NCI-H1092 (cell line): Measurements from ENCODE around the gene OR2Y1.
"Not testable (repeated sequence)": the region's sequence is repeated elsewhere in the genome, so short reads cannot be mapped to it uniquely, and the experiment has no call there.

Experiments
- DNase-seq: peaks from one replicate; lab custom pipeline; 2025; lab: John Stamatoyannopoulos, UW

OR2Y1 gene

DNA sequence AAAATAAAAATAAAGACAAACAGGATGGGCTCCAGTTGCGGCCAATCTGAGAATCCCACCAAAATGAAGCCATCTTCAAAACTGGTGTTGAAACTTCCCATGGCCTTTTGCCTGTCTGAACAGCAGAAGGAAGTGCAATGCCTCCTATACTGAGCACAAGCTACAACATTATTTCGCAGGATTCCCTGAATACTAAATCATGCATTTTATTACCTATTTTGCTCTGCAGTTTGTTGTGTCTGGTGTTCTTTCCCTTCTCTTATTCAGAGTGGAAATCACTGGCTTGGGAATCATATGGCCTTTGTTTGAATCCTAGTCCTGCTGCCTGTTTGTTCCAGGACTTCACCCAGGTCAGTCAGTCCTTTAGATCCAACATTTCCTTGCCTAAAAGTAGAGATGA is at the start of gene OR2Y1:
TSS of gene OR2Y1 (minus strand) at position 101 of the 400 bp plus-strand sequence. CDS start at position 101, 0 bp downstream.
- no peak for DNase-seq

DNA sequence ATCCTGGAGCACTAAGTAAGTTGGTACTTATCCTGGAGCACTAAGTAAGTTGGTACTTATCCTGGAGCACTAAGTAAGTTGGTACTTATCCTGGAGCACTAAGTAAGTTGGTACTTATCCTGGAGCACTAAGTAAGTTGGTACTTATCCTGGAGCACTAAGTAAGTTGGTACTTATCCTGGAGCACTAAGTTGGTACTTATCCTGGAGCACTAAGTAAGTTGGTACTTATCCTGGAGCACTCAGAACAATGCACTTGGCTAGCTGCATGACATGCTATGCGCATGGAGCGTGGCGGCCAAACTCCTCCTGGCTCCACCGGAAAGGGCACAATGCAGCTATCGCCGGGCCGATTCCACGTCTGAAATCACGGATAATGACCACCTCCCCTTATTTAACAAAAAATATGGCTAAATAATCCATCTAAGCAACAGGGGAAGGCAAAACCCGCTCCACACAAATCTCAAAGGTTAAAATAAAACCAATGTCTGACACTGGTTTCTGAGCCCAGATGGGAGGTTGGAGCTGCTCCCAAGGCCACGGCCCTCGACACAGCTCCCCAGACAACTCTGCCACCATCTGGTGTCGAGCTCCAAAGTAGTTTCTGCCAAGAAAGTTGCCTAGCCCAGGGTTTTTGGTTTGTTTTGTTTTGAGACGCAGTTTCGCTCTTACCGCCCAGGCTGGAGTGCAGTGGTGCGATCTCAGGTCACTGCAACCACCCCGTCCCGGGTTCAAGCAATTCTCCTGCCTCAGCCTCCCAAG is 49.0 kb upstream of the OR2Y1 start:
- not testable (repeated sequence) for DNase-seq

DNA sequence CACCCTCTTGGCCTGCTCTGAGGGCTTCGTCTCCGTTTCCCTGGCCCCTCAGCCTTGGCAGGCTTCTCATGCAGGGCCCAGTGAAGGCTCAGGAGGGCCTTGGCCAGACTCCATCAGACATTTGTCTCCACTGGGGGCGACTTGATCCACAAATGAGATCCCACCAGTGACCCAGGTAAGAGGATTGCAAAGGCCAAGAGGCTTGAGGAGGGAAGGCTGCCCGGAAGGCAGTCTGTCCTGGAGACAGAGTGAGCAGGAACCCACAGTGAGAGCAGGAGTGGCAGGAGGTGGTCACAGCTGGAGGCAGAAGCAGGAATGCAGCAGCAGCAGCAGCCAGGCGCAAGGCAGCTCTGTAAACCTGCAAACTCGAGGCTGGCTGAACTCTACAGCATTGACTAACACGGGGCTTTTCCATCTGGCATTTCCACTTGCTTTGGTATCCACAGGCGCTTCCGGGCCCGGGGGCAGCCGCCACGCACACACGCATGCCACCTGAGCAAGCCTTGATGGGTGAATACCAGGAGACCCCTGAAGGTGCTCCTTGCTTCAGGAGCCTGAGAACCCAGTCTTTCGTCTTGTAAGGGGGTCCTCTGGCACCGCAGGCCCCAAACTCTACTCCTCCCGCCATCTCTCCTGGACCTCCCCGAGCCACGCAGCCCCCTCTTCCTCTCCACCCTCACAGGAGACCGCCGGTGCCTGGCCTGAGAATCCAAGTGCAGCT is 48.0 kb upstream of the OR2Y1 start:
- no peak for DNase-seq

DNA sequence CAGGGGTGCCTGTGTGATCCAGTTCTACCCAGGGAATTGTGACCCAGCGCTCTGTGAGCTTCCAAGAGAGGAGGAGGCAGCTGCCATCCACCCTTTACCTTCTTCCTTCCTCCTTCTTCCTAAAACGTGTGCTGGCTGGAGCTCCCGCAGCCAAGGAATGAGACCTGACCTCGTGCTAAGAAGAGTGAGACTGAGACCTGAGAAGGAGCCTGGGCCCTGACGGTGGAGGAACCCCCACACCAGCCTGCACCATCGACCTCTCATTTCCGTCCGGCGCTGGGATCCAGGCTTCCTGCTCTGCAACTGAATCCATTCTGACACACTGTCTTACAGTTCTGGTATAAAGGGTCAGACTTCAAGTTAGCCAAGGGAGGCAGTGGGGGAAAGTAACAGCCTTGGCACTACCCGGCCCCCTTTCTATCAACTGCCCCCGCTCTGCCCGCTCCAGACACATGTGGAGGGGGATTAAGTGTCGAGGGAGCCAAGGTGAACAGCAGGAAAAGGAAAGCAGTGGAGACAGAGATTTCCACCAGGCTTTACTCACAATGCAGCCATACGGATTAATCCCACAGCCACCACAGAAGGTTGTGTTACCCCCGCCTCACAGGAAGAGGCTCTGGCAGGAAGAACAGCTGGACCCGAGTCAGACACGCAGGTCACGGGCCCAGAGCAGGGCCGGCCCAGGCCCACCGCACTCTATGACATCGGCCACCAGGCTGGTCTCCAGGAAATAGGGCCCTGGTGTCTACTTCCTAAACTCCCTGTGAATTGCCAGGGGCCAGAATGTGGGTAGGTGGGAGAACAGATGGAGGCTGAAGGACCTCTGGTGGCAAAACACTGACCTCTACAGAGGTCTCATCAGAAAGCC is 46.9 kb upstream of the OR2Y1 start:
- no peak for DNase-seq

DNA sequence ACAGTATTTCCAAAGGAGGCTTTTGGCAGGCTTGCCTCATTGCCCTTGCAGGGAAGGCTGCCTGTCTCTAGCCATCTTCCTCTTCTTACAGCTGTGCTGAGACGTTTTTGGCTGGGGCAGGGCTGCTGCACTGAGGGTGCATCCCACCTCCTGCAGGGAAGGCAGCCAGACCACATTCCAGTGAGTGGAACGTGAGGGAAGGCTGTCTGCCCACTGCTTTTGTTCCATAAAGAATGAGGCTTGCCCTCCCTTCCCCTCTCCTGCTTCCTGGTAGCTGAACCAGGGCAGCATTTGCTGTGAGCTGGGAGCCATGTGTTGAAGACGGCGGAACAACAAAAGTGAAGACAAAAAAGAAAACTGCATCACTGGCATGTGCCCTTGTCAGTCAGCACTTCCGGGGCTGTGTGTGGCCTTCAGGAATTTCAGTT is 46.0 kb upstream of the OR2Y1 start:
- no peak for DNase-seq

DNA sequence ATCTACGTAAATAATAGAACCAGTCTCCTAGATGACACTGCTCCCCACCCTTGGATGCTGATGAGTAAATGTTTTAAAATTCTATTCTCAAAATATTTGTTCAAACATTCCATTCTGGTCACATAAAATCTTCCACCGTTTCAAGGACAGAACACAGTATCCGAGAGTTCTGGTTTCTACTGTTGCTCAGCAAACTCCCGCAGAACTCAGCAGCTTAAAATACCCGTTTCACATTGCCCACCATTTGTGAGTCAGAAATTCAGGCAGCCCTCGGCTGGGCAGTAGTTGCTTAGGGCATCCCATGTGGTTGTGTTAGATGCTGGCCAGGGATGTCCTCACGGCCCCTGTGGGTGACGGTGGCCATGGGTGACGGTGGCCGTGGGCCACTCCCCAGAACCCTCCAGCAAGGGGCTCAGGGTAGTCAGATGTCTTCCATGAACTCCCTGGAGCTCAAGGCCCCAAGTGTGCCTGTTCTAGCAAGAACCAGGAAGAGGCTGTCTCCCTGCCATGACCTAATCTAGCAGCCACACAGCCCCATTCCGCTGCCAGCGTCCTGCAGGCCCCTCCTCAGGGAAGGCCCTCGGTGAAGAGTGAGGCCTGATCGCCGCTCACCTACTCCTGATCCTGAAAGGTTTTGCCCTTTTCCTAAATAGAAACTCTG is 45.4 kb upstream of the OR2Y1 start:
- no peak for DNase-seq

- DNase-seq: no peak
Measured at GRCh38 chr5:180784497-180785097, 44.7 kb upstream of the OR2Y1 start.

GRCh38 chr5:180783340-180784052 is 43.6 kb upstream of the OR2Y1 start:
- no peak for DNase-seq

DNA sequence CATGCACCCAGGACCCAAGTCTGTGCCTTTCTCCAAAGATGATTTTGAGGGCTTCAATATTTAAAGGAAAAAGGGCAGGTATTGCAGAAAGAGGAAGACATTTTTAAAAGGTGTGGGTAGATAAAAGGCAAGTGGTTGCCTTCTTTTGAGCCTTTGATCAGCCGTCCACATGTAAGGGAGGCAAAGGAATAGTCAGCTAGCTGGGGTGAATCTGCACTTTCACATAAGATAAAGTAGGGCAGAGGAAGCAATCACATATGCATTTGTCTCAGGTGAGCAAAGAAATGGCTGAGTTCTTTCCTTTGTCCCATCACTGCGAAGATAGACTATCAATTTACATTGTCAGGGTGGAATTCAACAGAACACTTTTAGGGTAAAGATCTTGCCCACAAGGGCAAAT is 42.9 kb upstream of the OR2Y1 start:
- no peak for DNase-seq

- DNase-seq: not testable (repeated sequence)
Measured at GRCh38 chr5:180781900-180782326, 42.1 kb upstream of the OR2Y1 start.

- no peak for DNase-seq
Measured at GRCh38 chr5:180779985-180780610, 40.2 kb upstream of the OR2Y1 start.

GRCh38 chr5:180777475-180777874 is 37.6 kb upstream of the OR2Y1 start:
- no peak for DNase-seq

- no peak for DNase-seq
Measured at GRCh38 chr5:180776376-180776775, 36.5 kb upstream of the OR2Y1 start.

GRCh38 chr5:180775624-180776023 is 35.8 kb upstream of the OR2Y1 start:
- DNase-seq: no peak

- DNase-seq: no peak
Measured at GRCh38 chr5:180771839-180772238, 32.0 kb upstream of the OR2Y1 start.

- no peak for DNase-seq
Measured at GRCh38 chr5:180769821-180770220, 30.0 kb upstream of the OR2Y1 start.

DNA sequence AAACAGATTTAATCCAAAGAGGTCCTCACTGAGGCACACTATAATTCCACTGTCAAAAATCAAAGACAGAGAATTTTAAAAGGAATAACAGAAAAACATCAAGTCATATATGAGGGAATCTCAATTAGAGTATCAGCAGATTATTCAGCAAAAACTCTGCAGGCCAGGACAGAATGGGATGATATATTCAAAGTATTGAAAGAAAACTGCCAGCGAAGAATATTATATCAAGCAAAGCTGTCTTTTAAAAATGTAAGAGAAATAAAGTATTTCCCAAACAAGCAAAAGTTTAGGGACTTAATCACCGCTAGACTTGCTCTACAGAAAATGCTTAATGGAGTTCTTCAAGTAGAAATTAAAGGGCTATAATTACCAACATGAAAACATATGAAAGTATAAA is 15.7 kb upstream of the OR2Y1 start:
- DNase-seq: no peak

- DNase-seq: no peak
Measured at GRCh38 chr5:180744253-180744652, 4.4 kb upstream of the OR2Y1 start.

GRCh38 chr5:180742727-180743126 is 2.9 kb upstream of the OR2Y1 start:
- no peak for DNase-seq

DNA sequence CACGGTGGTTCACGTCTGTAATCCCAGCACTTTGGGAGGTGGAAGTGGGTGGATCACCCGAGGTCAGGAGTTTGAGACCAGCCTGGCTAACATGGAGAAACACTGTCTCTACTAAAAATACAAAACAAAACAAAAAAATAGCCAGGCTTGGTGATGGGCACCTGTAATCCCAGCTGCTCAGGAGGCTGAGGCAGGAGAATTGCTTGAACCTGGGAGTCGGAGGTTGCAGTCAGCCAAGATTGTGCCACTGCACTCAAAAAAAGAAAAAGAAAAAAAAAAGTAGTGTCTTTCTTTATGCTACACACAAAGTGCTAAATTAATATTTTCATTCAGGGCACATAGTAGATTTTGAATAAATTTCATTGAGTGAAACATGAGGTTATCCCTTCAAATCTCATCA is 1.1 kb upstream of the OR2Y1 start:
- DNase-seq: not testable (repeated sequence)
